Neural cell (in vitro differentiated cells): ENCODE data around the gene TNIP2. TPM values are rescaled to one million over a fixed set of nuclear protein-coding genes. Genes with fewer than 3 reads are reported as not detected.

ENCODE experiments used
- H2AFZ ChIP-seq: fragments of 200-600, 300-800 bp; sonication (generic), shearing (Covaris generic); 2 replicates; pipeline ENCODE4 v1.6.0; 2014; ENCODE audit warnings: low read depth, mild to moderate bottlenecking, antibody characterized with exemption, low read length, moderate library complexity
- H3F3A ChIP-seq: fragments of 200-600 bp; shearing (Covaris generic); 2 replicates; pipeline ENCODE4 v1.6.1; 2016; ENCODE audit warnings: mild to moderate bottlenecking, moderate library complexity, mixed read lengths, antibody characterized with exemption, low read length; ENCODE audit not compliant: insufficient read depth, poor library complexity, severe bottlenecking
- H3K27ac ChIP-seq: fragments of 200-600, 300-800 bp; sonication (generic), shearing (Covaris generic); 2 replicates; pipeline ENCODE4 v1.5.1; 2014; ENCODE audit warnings: mild to moderate bottlenecking, low read length, moderate library complexity
- H3K27me3 ChIP-seq: fragments of 300-800, 200-600 bp; sonication (generic), shearing (Covaris generic); 2 replicates; pipeline ENCODE4 v1.6.0; 2014; ENCODE audit warnings: mild to moderate bottlenecking, low read depth, low read length, moderate library complexity; ENCODE audit not compliant: insufficient read depth
- H3K36me3 ChIP-seq: fragments of 300-800, 200-600 bp; sonication (generic), shearing (Covaris generic); 2 replicates; pipeline ENCODE4 v1.5.1; 2014; ENCODE audit warnings: mild to moderate bottlenecking, antibody characterized with exemption, low read length, moderate library complexity; ENCODE audit not compliant: insufficient read depth
- H3K4me2 ChIP-seq: fragments of 300-800, 200-600 bp; sonication (generic), shearing (Covaris generic); 2 replicates; pipeline ENCODE4 v1.6.0; 2014; ENCODE audit warnings: mild to moderate bottlenecking, low read length
- H3K4me3 ChIP-seq: fragments of 300-800, 200-600 bp; sonication (generic), shearing (Covaris generic); 2 replicates; pipeline ENCODE4 v1.5.1; 2014; ENCODE audit warnings: mild to moderate bottlenecking, low read length, moderate library complexity
- H3K79me2 ChIP-seq: fragments of 200-600 bp; shearing (Covaris generic); replicated peaks from 2 replicates; pipeline ENCODE4 v1.6.0; 2014; ENCODE audit warnings: mild to moderate bottlenecking, low read length, moderate library complexity; ENCODE audit not compliant: insufficient read depth
- H3K9ac ChIP-seq: fragments of 300-800, 200-600 bp; sonication (generic), shearing (Covaris generic); 2 replicates; pipeline ENCODE4 v1.6.1; 2016; ENCODE audit warnings: mild to moderate bottlenecking, low read length, mixed read lengths
- H3K9me2 ChIP-seq: fragments of 200-600 bp; shearing (Covaris generic); 2 replicates; pipeline ENCODE4 v1.6.1; 2016; ENCODE audit warnings: mild to moderate bottlenecking, low read length, mixed read lengths; ENCODE audit not compliant: insufficient read depth
- H3K9me3 ChIP-seq: fragments of 200-600, 300-800 bp; sonication (generic), shearing (Covaris generic); 2 replicates; pipeline ENCODE4 v1.6.1; 2016; ENCODE audit warnings: mild to moderate bottlenecking, mixed run types, low read length, moderate library complexity, mixed read lengths
- H4K20me1 ChIP-seq: fragments of 200-600 bp; shearing (Covaris generic); 2 replicates; pipeline ENCODE4 v1.6.1; 2016; ENCODE audit warnings: mild to moderate bottlenecking, mixed run types; ENCODE audit not compliant: insufficient read depth
- EP300 ChIP-seq: fragments of 450-650 bp; conservative IDR thresholded peaks from 2 replicates; pipeline ENCODE4 v1.6.1; 2014; ENCODE audit warnings: antibody characterized with exemption, mild to moderate bottlenecking, moderate library complexity; ENCODE audit not compliant: poor library complexity, severe bottlenecking
- EZH2 ChIP-seq: fragments of 200-600, 300-800 bp; shearing (Covaris generic), sonication (generic); IDR thresholded peaks from 2 replicates; pipeline ENCODE4 v1.6.1; 2014; ENCODE audit warnings: antibody characterized with exemption, low read length, borderline replicate concordance, mild to moderate bottlenecking; ENCODE audit not compliant: insufficient read depth, poor library complexity, severe bottlenecking
- MXI1 ChIP-seq: fragments of 450-650 bp; conservative IDR thresholded peaks from 2 replicates; pipeline ENCODE4 v1.6.1; 2014; ENCODE audit warnings: antibody characterized with exemption, mild to moderate bottlenecking; ENCODE audit not compliant: poor library complexity, severe bottlenecking
- POLR2AphosphoS5 ChIP-seq: IDR thresholded peaks from 2 replicates; pipeline ENCODE4 v1.6.1; 2012
- RAD21 ChIP-seq: fragments of 450-650 bp; conservative IDR thresholded peaks from 2 replicates; pipeline ENCODE4 v1.6.1; 2014; ENCODE audit warnings: antibody characterized with exemption, mild to moderate bottlenecking, moderate library complexity
- SMC3 ChIP-seq: fragments of 450-650 bp; conservative IDR thresholded peaks from 2 replicates; pipeline ENCODE4 v1.6.1; 2014; ENCODE audit warnings: antibody characterized with exemption, mild to moderate bottlenecking, moderate library complexity; ENCODE audit not compliant: poor library complexity
- TAF1 ChIP-seq: IDR thresholded peaks from 2 replicates; pipeline ENCODE4 v1.6.1; 2012; ENCODE audit warnings: low read depth
- polyA plus RNA-seq: library from polyadenylated mRNA; depleted of rRNA; stranded (reverse); fragments of >200 nt; gene quantifications from 2 replicates; pipeline ENCODE4 v1.2.3, GENCODE V29; 2014
- TF ChIP-seq, protein P1 (sequence below): IDR thresholded peaks from 2 replicates; pipeline ENCODE4 v1.6.1; 2012; ENCODE audit warnings: borderline replicate concordance
- TF ChIP-seq, protein P2 (sequence below): fragments of 450-650 bp; IDR thresholded peaks from 2 replicates; pipeline ENCODE4 v1.5.1; 2014; ENCODE audit warnings: antibody characterized with exemption, mild to moderate bottlenecking, moderate library complexity; ENCODE audit not compliant: poor library complexity, severe bottlenecking

Gene TNIP2
- polyA plus RNA-seq, 1 donor from 2014 or later, result 13.0 TPM

DNA sequence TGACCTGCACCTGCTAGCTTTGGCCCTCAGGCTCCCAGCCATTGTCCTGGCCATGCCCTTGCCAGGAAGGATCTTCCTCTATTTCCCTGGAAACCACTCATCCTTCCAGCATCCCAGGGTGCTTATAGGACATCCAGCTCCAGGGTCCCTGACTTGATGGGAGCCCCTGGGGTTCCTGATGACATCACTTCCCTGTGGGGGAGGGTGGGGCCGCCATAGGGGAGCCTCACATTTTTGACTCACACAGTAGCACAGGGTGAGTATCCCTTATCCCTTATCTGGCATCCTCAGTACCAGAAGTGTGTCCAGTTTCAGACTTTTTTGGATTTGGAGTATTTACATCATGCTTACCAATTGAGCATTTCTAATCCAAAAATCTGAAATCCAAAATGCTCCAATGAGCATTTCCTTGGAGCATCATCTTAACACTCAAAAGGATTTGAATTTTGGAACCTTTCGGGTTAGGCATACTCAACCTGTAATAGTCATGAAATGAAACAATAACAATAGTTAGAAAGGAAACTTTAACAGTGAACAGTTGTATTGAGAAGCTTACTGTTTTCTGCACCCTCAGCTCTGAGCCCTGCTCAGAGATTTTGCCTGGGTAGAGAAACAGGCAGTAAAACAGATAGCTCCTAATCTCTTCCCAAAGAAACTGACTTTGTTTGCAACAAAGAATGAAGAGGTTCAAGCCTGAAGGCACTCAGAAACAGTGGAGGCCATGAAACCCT lies 22.1 kb downstream of the TNIP2 start:
- Histone ChIP-seq H2AFZ (no peak overlapping the region), H3K4me3 (no peak overlapping the region), H3F3A (no peaks in the 10 kb centered on the region), H3K9me3 (no peaks in the 10 kb centered on the region), H3K27me3 (no peaks in the 10 kb centered on the region), H3K9me2 (no peaks in the 10 kb centered on the region), H3K9ac (no peak overlapping the region), H3K36me3 (no peaks in the 10 kb centered on the region), H3K4me2 (no peak overlapping the region), H4K20me1 (no peaks in the 10 kb centered on the region), H3K79me2 (no peaks in the 10 kb centered on the region), H3K27ac (no peak overlapping the region)
- TF ChIP-seq RAD21 (no peak), EP300 (no peak), TAF1 (no peak), SMC3 (no peak), POLR2AphosphoS5 (no peak), MXI1 (no peak), EZH2 (no peak)
- TF ChIP-seq, protein P1, sequence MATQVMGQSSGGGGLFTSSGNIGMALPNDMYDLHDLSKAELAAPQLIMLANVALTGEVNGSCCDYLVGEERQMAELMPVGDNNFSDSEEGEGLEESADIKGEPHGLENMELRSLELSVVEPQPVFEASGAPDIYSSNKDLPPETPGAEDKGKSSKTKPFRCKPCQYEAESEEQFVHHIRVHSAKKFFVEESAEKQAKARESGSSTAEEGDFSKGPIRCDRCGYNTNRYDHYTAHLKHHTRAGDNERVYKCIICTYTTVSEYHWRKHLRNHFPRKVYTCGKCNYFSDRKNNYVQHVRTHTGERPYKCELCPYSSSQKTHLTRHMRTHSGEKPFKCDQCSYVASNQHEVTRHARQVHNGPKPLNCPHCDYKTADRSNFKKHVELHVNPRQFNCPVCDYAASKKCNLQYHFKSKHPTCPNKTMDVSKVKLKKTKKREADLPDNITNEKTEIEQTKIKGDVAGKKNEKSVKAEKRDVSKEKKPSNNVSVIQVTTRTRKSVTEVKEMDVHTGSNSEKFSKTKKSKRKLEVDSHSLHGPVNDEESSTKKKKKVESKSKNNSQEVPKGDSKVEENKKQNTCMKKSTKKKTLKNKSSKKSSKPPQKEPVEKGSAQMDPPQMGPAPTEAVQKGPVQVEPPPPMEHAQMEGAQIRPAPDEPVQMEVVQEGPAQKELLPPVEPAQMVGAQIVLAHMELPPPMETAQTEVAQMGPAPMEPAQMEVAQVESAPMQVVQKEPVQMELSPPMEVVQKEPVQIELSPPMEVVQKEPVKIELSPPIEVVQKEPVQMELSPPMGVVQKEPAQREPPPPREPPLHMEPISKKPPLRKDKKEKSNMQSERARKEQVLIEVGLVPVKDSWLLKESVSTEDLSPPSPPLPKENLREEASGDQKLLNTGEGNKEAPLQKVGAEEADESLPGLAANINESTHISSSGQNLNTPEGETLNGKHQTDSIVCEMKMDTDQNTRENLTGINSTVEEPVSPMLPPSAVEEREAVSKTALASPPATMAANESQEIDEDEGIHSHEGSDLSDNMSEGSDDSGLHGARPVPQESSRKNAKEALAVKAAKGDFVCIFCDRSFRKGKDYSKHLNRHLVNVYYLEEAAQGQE, result no peak
- TF ChIP-seq, protein P2, sequence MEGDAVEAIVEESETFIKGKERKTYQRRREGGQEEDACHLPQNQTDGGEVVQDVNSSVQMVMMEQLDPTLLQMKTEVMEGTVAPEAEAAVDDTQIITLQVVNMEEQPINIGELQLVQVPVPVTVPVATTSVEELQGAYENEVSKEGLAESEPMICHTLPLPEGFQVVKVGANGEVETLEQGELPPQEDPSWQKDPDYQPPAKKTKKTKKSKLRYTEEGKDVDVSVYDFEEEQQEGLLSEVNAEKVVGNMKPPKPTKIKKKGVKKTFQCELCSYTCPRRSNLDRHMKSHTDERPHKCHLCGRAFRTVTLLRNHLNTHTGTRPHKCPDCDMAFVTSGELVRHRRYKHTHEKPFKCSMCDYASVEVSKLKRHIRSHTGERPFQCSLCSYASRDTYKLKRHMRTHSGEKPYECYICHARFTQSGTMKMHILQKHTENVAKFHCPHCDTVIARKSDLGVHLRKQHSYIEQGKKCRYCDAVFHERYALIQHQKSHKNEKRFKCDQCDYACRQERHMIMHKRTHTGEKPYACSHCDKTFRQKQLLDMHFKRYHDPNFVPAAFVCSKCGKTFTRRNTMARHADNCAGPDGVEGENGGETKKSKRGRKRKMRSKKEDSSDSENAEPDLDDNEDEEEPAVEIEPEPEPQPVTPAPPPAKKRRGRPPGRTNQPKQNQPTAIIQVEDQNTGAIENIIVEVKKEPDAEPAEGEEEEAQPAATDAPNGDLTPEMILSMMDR, result no peak

DNA sequence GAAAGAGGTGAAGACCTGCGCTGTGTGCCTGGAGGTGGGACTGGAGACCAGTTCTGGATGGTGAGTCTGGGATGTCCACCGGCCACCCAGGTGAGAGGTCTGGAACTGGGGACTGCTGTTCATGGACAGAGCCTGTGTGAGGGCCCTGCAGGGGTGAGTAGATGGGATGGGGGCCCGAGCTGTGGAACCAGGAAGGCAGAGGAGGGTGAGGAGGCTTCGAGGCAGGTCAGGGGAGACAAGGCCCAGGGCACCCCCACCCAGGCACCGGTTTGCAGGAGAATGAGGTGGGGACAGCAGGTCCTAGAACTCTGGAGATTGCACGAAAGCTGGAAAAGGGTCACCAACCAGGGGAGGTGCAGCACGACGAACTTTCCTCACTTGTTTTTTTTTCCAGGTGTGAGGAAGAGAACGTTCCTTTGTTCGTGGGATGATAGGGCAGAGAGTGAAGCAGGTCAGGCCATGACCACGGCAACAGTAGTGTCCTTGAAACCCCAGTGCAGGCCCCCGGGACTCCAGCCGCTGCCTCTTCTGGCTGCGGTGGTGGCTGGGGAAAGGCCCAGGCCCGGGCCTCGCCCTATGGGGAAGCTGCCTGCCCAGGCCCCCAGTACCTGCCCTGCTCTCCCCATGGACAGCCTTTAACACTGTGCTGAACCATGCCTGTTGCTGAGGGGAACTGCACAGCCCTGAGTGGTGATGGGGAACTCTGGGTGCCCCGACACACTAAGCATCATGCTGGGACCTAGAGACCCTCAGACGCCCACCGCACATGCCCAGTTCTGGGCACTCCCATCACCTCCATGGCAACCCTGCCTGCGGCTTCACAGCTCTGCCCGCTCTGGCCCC lies 22.9 kb downstream of the TNIP2 start:
- no peak overlapping the region for H2AFZ ChIP-seq
- no peaks in the 10 kb centered on the region for H3K9me2 ChIP-seq
- no peaks in the 10 kb centered on the region for H3K9me3 ChIP-seq
- no peaks in the 10 kb centered on the region for H4K20me1 ChIP-seq
- no peak overlapping the region for H3K4me3 ChIP-seq
- H3K36me3 ChIP-seq, result no peaks in the 10 kb centered on the region
- H3F3A ChIP-seq, result no peaks in the 10 kb centered on the region
- no peaks in the 10 kb centered on the region for H3K27me3 ChIP-seq
- no peak overlapping the region for H3K9ac ChIP-seq
- no peaks in the 10 kb centered on the region for H3K79me2 ChIP-seq
- no peak for TF ChIP-seq TAF1
- no peak for TF ChIP-seq EP300
- no peak for TF ChIP-seq POLR2AphosphoS5
- no peak for TF ChIP-seq SMC3
- no peak for TF ChIP-seq MXI1
- no peak for TF ChIP-seq EZH2
- TF ChIP-seq, protein P2, result no peak
- TF ChIP-seq, protein P1, result no peak
- H3K4me2 ChIP-seq, result no peak overlapping the region
- no peak overlapping the region for H3K27ac ChIP-seq
